Epithelial cell of esophagus (primary cell): ENCODE results near the gene TSEN54.
A peak's percentile ranks its signal among the peaks of the same experiment; 100 is the strongest.

Source experiments
- DNase-seq: peaks from one replicate; pipeline ENCODE4 v3.0.0; 2010; ENCODE audit warnings: low read depth
- H3K4me3 ChIP-seq: 2 replicates; pipeline ENCODE4 v1.5.1; 2011; ENCODE audit warnings: mild to moderate bottlenecking, low read length, control low read depth
- TF ChIP-seq, protein P1 (sequence below): IDR thresholded peaks from 2 replicates; pipeline ENCODE4 v1.5.1; 2011; ENCODE audit warnings: low read depth, mild to moderate bottlenecking, low read length, control low read depth, inconsistent platforms; ENCODE audit not compliant: insufficient read depth; ENCODE audit errors: missing control alignments

TSEN54 gene

DNA sequence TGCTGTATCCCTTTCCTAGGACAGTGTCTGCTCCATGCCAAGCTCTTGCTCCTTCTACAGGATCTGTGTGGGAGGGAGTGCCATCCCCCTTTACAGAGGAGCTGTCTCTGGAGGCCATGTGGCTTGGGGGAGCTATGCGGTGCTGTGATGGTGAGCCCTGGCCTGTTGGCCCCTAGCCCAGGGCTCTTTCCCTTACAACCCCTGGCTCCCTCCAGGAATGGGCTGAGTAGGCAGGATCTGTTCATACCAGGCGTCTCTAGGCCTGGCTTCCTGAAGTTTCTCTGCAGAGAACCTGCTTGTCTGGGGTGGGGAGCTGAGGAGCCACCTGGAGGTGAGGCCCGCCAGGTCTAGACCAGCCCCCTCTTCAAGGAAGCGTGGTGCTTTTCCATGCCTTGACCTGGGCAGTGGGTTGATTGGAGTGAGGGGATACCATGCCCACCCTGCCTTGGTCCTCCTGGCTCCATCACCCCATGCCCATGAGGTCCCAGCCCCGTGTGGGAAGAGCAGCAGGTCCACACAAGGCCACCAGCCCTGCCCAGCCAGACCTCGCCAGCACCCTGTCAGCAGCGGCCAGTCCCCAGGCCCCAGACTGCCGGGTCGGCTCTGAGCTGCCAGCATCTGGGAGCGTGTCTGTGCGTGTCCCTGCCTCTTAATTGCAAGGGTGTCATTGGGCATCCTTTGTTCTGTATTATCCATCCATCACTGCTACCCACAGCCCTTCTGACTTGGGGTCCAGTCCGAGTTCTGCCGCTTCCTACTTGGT, 23.8 kb downstream of the TSEN54 start:
- TF ChIP-seq, protein P1, sequence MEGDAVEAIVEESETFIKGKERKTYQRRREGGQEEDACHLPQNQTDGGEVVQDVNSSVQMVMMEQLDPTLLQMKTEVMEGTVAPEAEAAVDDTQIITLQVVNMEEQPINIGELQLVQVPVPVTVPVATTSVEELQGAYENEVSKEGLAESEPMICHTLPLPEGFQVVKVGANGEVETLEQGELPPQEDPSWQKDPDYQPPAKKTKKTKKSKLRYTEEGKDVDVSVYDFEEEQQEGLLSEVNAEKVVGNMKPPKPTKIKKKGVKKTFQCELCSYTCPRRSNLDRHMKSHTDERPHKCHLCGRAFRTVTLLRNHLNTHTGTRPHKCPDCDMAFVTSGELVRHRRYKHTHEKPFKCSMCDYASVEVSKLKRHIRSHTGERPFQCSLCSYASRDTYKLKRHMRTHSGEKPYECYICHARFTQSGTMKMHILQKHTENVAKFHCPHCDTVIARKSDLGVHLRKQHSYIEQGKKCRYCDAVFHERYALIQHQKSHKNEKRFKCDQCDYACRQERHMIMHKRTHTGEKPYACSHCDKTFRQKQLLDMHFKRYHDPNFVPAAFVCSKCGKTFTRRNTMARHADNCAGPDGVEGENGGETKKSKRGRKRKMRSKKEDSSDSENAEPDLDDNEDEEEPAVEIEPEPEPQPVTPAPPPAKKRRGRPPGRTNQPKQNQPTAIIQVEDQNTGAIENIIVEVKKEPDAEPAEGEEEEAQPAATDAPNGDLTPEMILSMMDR, result no peak
- H3K4me3 ChIP-seq, result no peak overlapping the region
- peak; percentile 46 for DNase-seq

DNA sequence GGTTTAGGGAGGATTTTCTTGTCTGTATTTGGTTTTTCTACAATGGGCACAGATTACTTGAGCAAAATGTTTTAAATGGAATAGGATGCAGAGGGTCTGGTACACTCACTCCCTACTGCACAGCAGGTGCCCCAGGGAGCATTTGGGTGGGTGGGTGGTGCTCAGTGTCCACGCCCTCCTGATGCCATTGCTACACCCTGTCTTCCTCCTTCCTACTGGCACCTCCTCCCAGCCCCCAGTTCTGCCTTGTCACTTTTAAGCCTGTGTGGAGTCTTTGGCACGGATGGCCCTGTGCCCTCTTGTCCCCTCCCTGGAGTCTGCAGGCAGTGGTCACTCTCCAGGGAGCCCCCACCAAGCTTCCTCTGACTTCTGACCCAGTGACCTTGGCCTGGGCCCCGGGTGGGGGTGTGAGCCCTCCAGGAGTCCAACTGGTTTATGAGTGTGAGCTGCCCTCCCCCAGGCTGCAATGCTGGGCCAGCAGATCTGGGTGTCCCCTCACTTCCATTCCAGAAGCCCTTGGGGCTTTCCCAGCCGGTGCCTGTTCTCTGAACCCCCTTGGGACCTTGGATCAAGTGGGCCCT, 24.7 kb downstream of the TSEN54 start:
- H3K4me3 ChIP-seq, result no peak overlapping the region
- TF ChIP-seq, protein P1, result no peak
- no peak for DNase-seq

DNA sequence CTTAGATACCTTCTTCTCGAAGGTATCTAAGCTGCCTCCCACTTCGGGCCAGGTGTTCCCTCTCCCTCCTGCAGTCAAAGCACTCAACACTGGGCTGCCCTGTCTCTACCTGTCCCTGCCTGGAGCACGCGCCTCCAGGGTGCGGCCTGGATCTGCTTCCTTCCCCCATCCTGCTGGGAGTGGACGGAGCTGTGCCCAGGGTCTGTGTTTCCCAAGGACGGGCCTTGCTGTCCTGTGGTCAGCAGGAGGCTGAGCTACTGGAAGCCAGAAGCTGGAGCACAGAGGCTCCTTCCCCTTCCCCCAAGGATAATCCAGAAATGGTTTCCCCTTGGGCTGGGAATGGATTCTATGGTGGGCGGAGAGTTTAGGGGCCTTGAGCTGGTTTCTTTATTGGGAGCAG, 25.9 kb downstream of the TSEN54 start:
- TF ChIP-seq, protein P1, result no peak
- H3K4me3 ChIP-seq, result no peak overlapping the region
- no peak for DNase-seq

DNA sequence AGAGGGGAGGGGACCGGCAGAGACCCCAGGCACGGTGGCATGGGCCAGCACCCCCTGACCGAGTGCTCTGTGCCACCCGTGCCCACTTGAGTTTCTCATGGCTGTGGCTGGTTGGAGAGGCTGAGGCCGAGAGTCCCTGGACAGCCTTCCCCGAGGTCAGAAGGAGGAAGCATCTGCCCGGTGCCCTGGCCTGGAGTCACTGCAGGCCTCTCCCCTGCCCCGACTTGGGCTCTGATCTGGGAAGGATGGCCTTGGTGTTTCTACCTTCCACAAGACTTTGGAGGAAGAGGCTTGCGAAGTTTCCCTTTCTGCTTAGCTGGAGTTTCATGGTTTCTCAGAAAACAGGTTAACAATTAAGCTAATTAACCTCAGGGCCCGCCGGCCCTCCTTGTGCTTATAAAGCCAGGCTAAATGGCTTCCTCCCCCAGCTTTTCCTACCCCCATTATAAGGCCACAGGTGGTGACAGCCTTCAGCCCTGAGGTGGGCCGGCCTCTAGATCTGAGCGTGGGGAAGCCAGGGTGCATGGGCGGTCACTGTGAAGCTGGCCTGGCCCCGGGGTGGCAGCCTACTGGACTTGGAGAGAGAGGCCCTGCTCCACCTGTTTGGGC, 26.5 kb downstream of the TSEN54 start:
- TF ChIP-seq, protein P1, result no peak
- no peak overlapping the region for H3K4me3 ChIP-seq
- no peak for DNase-seq

DNA sequence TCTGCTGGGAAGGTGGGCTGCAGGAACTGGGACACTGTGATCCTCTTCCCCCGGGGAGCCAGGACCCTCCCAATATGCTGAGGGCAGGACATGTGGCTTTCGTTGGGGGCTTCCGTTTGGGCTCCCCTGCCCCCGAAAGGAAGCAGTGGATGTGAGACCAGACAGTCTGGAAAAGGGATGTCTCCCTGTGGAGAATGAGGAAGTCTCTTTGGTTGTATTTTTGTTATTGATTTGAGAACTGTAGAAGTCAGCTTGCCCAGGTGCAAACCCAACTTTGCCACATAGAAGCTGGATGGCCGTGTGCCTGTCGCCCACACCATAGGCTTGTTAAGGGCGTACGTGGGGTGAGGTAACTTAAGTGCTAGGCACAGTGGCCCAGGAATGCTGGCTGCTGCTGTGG, 27.9 kb downstream of the TSEN54 start:
- no peak overlapping the region for H3K4me3 ChIP-seq
- TF ChIP-seq, protein P1, result no peak
- no peak for DNase-seq

DNA sequence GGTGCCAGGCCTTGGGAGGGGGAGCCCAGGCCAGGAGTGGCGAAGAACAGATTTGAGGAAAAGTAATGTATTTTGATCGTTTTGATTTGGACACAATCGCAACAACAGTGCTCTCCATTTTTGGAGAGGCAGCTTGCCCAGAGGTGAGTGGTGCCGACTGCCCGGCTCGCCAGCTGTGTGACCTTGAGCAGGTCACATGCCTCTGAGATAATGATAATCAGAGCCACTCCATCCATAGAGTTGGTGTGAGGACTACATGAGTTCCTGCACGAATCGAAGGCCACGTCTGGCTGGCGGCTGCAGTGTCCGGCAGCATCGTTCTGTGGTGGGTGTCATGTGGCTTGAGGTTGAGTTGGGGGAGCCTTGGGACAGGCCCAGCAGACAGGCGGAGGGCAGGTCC, 29.9 kb downstream of the TSEN54 start:
- no peak for DNase-seq
- H3K4me3 ChIP-seq, result no peak overlapping the region
- TF ChIP-seq, protein P1, result no peak
